ENCODE results near the gene SPSB3. TPM values are rescaled to one million over a fixed set of nuclear protein-coding genes. Genes with fewer than 3 reads are reported as not detected.

Gene SPSB3
- total RNA-seq, 1 donor from 2014 or later = 27.7 TPM

GRCh38 chr16:1822801-1823200, 40.4 kb upstream of the SPSB3 start:
- peaks cover 24 to 34% (median 26%) of the 10 kb centered on the region in 3 donors for H3K4me1 ChIP-seq (ENCODE audit: control insufficient read depth in 3 of 3, insufficient read depth in 3 of 3, low read length in 3 of 3)
- no peaks in the 10 kb centered on the region for H3K9me3 ChIP-seq (ENCODE audit: control insufficient read depth in 3 of 3, low read length in 3 of 3)
- peaks cover 32 to 43% (median 35%) of the 10 kb centered on the region in 3 donors for H3K36me3 ChIP-seq (ENCODE audit: control insufficient read depth in 3 of 3, insufficient read depth in 3 of 3, low read length in 3 of 3)
- no peak overlapping the region for H3K27ac ChIP-seq (ENCODE audit: low read depth, low read length)
- H3K9ac ChIP-seq (ENCODE audit: low read depth in 1 of 3, low read length in 3 of 3) = no peak overlapping the region
- no peak overlapping the region for H3K4me3 ChIP-seq (ENCODE audit: low read length in 3 of 3)
- no peaks in the 10 kb centered on the region for H3K27me3 ChIP-seq (ENCODE audit: control insufficient read depth in 3 of 3, insufficient read depth in 3 of 3, low read length in 3 of 3)

GRCh38 chr16:1821861-1822611, 39.7 kb upstream of the SPSB3 start:
- Histone ChIP-seq H3K4me1 (ENCODE audit: control insufficient read depth in 3 of 3, insufficient read depth in 3 of 3, low read length in 3 of 3) (peaks cover 18 to 26% (median 20%) of the 10 kb centered on the region in 3 donors), H3K9me3 (ENCODE audit: control insufficient read depth in 3 of 3, low read length in 3 of 3) (no peaks in the 10 kb centered on the region), H3K9ac (ENCODE audit: low read depth in 1 of 3, low read length in 3 of 3) (no peak overlapping the region), H3K36me3 (ENCODE audit: control insufficient read depth in 3 of 3, insufficient read depth in 3 of 3, low read length in 3 of 3) (peaks cover 38 to 48% (median 39%) of the 10 kb centered on the region in 3 donors), H3K27ac (ENCODE audit: low read depth, low read length) (no peak overlapping the region), H3K4me3 (ENCODE audit: low read length in 3 of 3) (no peak overlapping the region), H3K27me3 (ENCODE audit: control insufficient read depth in 3 of 3, insufficient read depth in 3 of 3, low read length in 3 of 3) (no peaks in the 10 kb centered on the region)

GRCh38 chr16:1820946-1821290, 38.5 kb upstream of the SPSB3 start:
- Histone ChIP-seq H3K27me3 (ENCODE audit: control insufficient read depth in 3 of 3, insufficient read depth in 3 of 3, low read length in 3 of 3) (no peaks in the 10 kb centered on the region), H3K9me3 (ENCODE audit: control insufficient read depth in 3 of 3, low read length in 3 of 3) (no peaks in the 10 kb centered on the region), H3K9ac (ENCODE audit: low read depth in 1 of 3, low read length in 3 of 3) (no peak overlapping the region), H3K36me3 (ENCODE audit: control insufficient read depth in 3 of 3, insufficient read depth in 3 of 3, low read length in 3 of 3) (peaks cover 45 to 57% (median 47%) of the 10 kb centered on the region in 3 donors), H3K4me1 (ENCODE audit: control insufficient read depth in 3 of 3, insufficient read depth in 3 of 3, low read length in 3 of 3) (peaks cover 17 to 25% (median 20%) of the 10 kb centered on the region in 3 donors), H3K27ac (ENCODE audit: low read depth, low read length) (no peak overlapping the region), H3K4me3 (ENCODE audit: low read length in 3 of 3) (no peak overlapping the region)

GRCh38 chr16:1820096-1820945, 38.0 kb upstream of the SPSB3 start:
- Histone ChIP-seq H3K9ac (ENCODE audit: low read depth in 1 of 3, low read length in 3 of 3) (no peak overlapping the region), H3K4me3 (ENCODE audit: low read length in 3 of 3) (no peak overlapping the region), H3K9me3 (ENCODE audit: control insufficient read depth in 3 of 3, low read length in 3 of 3) (no peaks in the 10 kb centered on the region), H3K27me3 (ENCODE audit: control insufficient read depth in 3 of 3, insufficient read depth in 3 of 3, low read length in 3 of 3) (no peaks in the 10 kb centered on the region), H3K4me1 (ENCODE audit: control insufficient read depth in 3 of 3, insufficient read depth in 3 of 3, low read length in 3 of 3) (peaks cover 11 to 19% (median 14%) of the 10 kb centered on the region in 3 donors), H3K36me3 (ENCODE audit: control insufficient read depth in 3 of 3, insufficient read depth in 3 of 3, low read length in 3 of 3) (peaks cover 47 to 57% (median 48%) of the 10 kb centered on the region in 3 donors), H3K27ac (ENCODE audit: low read depth, low read length) (no peak overlapping the region)

- peaks cover 8 to 13% (median 9%) of the 10 kb centered on the region in 3 donors for H3K4me1 ChIP-seq (ENCODE audit: control insufficient read depth in 3 of 3, insufficient read depth in 3 of 3, low read length in 3 of 3)
- H3K27ac ChIP-seq (ENCODE audit: low read depth, low read length) = no peak overlapping the region
- no peak overlapping the region for H3K4me3 ChIP-seq (ENCODE audit: low read length in 3 of 3)
- no peaks in the 10 kb centered on the region for H3K27me3 ChIP-seq (ENCODE audit: control insufficient read depth in 3 of 3, insufficient read depth in 3 of 3, low read length in 3 of 3)
- peaks cover 51 to 57% (median 54%) of the 10 kb centered on the region in 3 donors for H3K36me3 ChIP-seq (ENCODE audit: control insufficient read depth in 3 of 3, insufficient read depth in 3 of 3, low read length in 3 of 3)
- no peak overlapping the region for H3K9ac ChIP-seq (ENCODE audit: low read depth in 1 of 3, low read length in 3 of 3)
- H3K9me3 ChIP-seq (ENCODE audit: control insufficient read depth in 3 of 3, low read length in 3 of 3) = no peaks in the 10 kb centered on the region
Observed at GRCh38 chr16:1819611-1820010, 37.2 kb upstream of the SPSB3 start.

- Histone ChIP-seq H3K36me3 (ENCODE audit: control insufficient read depth in 3 of 3, insufficient read depth in 3 of 3, low read length in 3 of 3) (peaks cover 51 to 57% (median 54%) of the 10 kb centered on the region in 3 donors), H3K27me3 (ENCODE audit: control insufficient read depth in 3 of 3, insufficient read depth in 3 of 3, low read length in 3 of 3) (no peaks in the 10 kb centered on the region), H3K27ac (ENCODE audit: low read depth, low read length) (no peak overlapping the region), H3K4me3 (ENCODE audit: low read length in 3 of 3) (no peak overlapping the region), H3K9ac (ENCODE audit: low read depth in 1 of 3, low read length in 3 of 3) (no peak overlapping the region), H3K4me1 (ENCODE audit: control insufficient read depth in 3 of 3, insufficient read depth in 3 of 3, low read length in 3 of 3) (peaks cover 3 to 7% (median 4%) of the 10 kb centered on the region in 3 donors), H3K9me3 (ENCODE audit: control insufficient read depth in 3 of 3, low read length in 3 of 3) (no peaks in the 10 kb centered on the region)
Observed at GRCh38 chr16:1818873-1819525, 36.6 kb upstream of the SPSB3 start.

GRCh38 chr16:1818204-1818872, 36.0 kb upstream of the SPSB3 start:
- Histone ChIP-seq H3K9ac (ENCODE audit: low read depth in 1 of 3, low read length in 3 of 3) (no peak overlapping the region), H3K27me3 (ENCODE audit: control insufficient read depth in 3 of 3, insufficient read depth in 3 of 3, low read length in 3 of 3) (no peaks in the 10 kb centered on the region), H3K4me3 (ENCODE audit: low read length in 3 of 3) (no peak overlapping the region), H3K9me3 (ENCODE audit: control insufficient read depth in 3 of 3, low read length in 3 of 3) (no peaks in the 10 kb centered on the region), H3K36me3 (ENCODE audit: control insufficient read depth in 3 of 3, insufficient read depth in 3 of 3, low read length in 3 of 3) (peaks cover 51 to 60% (median 56%) of the 10 kb centered on the region in 3 donors), H3K4me1 (ENCODE audit: control insufficient read depth in 3 of 3, insufficient read depth in 3 of 3, low read length in 3 of 3) (peaks cover 0 to under 1% (median 0%) of the 10 kb centered on the region in 3 donors), H3K27ac (ENCODE audit: low read depth, low read length) (no peak overlapping the region)

- no peaks in the 10 kb centered on the region for H3K4me1 ChIP-seq (ENCODE audit: control insufficient read depth in 3 of 3, insufficient read depth in 3 of 3, low read length in 3 of 3)
- H3K9me3 ChIP-seq (ENCODE audit: control insufficient read depth in 3 of 3, low read length in 3 of 3) = no peaks in the 10 kb centered on the region
- peaks cover 48 to 61% (median 56%) of the 10 kb centered on the region in 3 donors for H3K36me3 ChIP-seq (ENCODE audit: control insufficient read depth in 3 of 3, insufficient read depth in 3 of 3, low read length in 3 of 3)
- no peak overlapping the region for H3K9ac ChIP-seq (ENCODE audit: low read depth in 1 of 3, low read length in 3 of 3)
- H3K27me3 ChIP-seq (ENCODE audit: control insufficient read depth in 3 of 3, insufficient read depth in 3 of 3, low read length in 3 of 3) = no peaks in the 10 kb centered on the region
- no peak overlapping the region for H3K4me3 ChIP-seq (ENCODE audit: low read length in 3 of 3)
- H3K27ac ChIP-seq (ENCODE audit: low read depth, low read length) = no peak overlapping the region
Observed at GRCh38 chr16:1817716-1818115, 35.3 kb upstream of the SPSB3 start.

GRCh38 chr16:1817276-1817589, 34.9 kb upstream of the SPSB3 start:
- Histone ChIP-seq H3K9ac (ENCODE audit: low read depth in 1 of 3, low read length in 3 of 3) (no peak overlapping the region), H3K4me3 (ENCODE audit: low read length in 3 of 3) (no peak overlapping the region), H3K9me3 (ENCODE audit: control insufficient read depth in 3 of 3, low read length in 3 of 3) (no peaks in the 10 kb centered on the region), H3K27ac (ENCODE audit: low read depth, low read length) (no peak overlapping the region), H3K27me3 (ENCODE audit: control insufficient read depth in 3 of 3, insufficient read depth in 3 of 3, low read length in 3 of 3) (no peaks in the 10 kb centered on the region), H3K4me1 (ENCODE audit: control insufficient read depth in 3 of 3, insufficient read depth in 3 of 3, low read length in 3 of 3) (no peaks in the 10 kb centered on the region), H3K36me3 (ENCODE audit: control insufficient read depth in 3 of 3, insufficient read depth in 3 of 3, low read length in 3 of 3) (peaks cover 44 to 56% (median 51%) of the 10 kb centered on the region in 3 donors)
